Liver (tissue), 3 donors: ENCODE data around the gene TLL2.

Experiments used
- CTCF ChIP-seq: fragments of 150-350 bp; IDR thresholded peaks from 2 replicates; pipeline ENCODE4 v1.5.1; 2017; ENCODE audit warnings: improper control_type of control experiment, low read depth, low read length; ENCODE audit not compliant: missing input control
- EGR1 ChIP-seq, 2 donors: IDR thresholded peaks; 2 replicates each; pipeline ENCODE4 v1.6.1; 2016 to 2018; ENCODE audit warnings: antibody characterized with exemption in 2 of 2, low read depth in 2 of 2
- GABPA ChIP-seq, 2 donors: IDR thresholded peaks in 1 of 2; conservative IDR thresholded peaks in 1 of 2; 2 replicates each; pipeline ENCODE4 v1.6.1; 2016; ENCODE audit warnings: antibody characterized with exemption in 2 of 2, mild to moderate bottlenecking in 1 of 2, moderate library complexity in 1 of 2
- HNF4G ChIP-seq: IDR thresholded peaks from 2 replicates; pipeline ENCODE4 v1.6.1; 2016; ENCODE audit warnings: antibody characterized with exemption
- NR2F2 ChIP-seq: IDR thresholded peaks from 2 replicates; pipeline ENCODE4 v1.6.1; 2016; ENCODE audit warnings: antibody characterized with exemption
- RAD21 ChIP-seq, 2 donors: IDR thresholded peaks; 2 replicates each; pipeline ENCODE4 v1.6.1; 2016; ENCODE audit warnings: antibody characterized with exemption in 2 of 2, mild to moderate bottlenecking in 2 of 2
- REST ChIP-seq: IDR thresholded peaks from 2 replicates; pipeline ENCODE4 v1.6.1; 2016; ENCODE audit warnings: antibody characterized with exemption, mild to moderate bottlenecking
- SP1 ChIP-seq: IDR thresholded peaks from 2 replicates; pipeline ENCODE4 v1.6.1; 2018; ENCODE audit warnings: antibody characterized with exemption, mild to moderate bottlenecking
- TAF1 ChIP-seq: conservative IDR thresholded peaks from 2 replicates; pipeline ENCODE4 v1.6.1; 2016; ENCODE audit warnings: antibody characterized with exemption, mild to moderate bottlenecking
- YY1 ChIP-seq: IDR thresholded peaks from 2 replicates; pipeline ENCODE4 v1.6.1; 2016; ENCODE audit warnings: antibody characterized with exemption, mild to moderate bottlenecking
- ZBTB33 ChIP-seq: IDR thresholded peaks from 2 replicates; pipeline ENCODE4 v1.6.1; 2016; ENCODE audit warnings: antibody characterized with exemption
- donor health status: healthy.
- donor health status: healthy.

- TF ChIP-seq CTCF (no peak), YY1 (no peak), RAD21 (IDR thresholded peaks at IDR 0.05) (no peak), REST (no peak), ZBTB33 (no peak), EGR1 (IDR thresholded peaks at IDR 0.05; ENCODE audit: low read depth in 2 of 2) (no peak), TAF1 (no peak), HNF4G (no peak), SP1 (no peak), NR2F2 (no peak), GABPA (IDR thresholded peaks at IDR 0.05 in 1 of 2, conservative IDR thresholded peaks at IDR 0.05 in 1 of 2) (no peak)
Observed at GRCh38 chr10:96536129-96536528, 22.4 kb upstream of the TLL2 start.
